Body of pancreas (tissue), 4 donors: Measurements from ENCODE around the gene CCDC7. TPM values are rescaled to one million over a fixed set of nuclear protein-coding genes. Genes with fewer than 3 reads are reported as not detected.

Source experiments
- ATAC-seq: fragments of 150-250 bp; one replicate; pipeline ENCODE4 v1.9.1; 2016
- DNase-seq, 4 donors: peaks; one replicate each; pipeline ENCODE4 v3.0.0-alpha.2; 2019
- H3K27ac ChIP-seq, 4 donors: fragments of 200-600 bp; sonication (generic); 1 replicate in 3 of 4; 2 replicates in 1 of 4; pipeline versions ENCODE4 v1.5.1 to v1.6.1; 2016 to 2019; ENCODE audit warnings: mild to moderate bottlenecking in 1 of 4, mixed read lengths in 1 of 4, moderate library complexity in 1 of 4
- H3K27me3 ChIP-seq, 2 donors: fragments of 200-600 bp; sonication (generic); one replicate each; pipeline ENCODE4 v1.6.0; 2016; ENCODE audit warnings: mild to moderate bottlenecking in 1 of 2
- H3K36me3 ChIP-seq, 2 donors: fragments of 200-600 bp; sonication (generic); replicated peaks in 1 of 2; 2 replicates each; pipeline ENCODE4 v1.5.1; 2016; ENCODE audit warnings: low read depth in 2 of 2; ENCODE audit not compliant: insufficient read depth in 1 of 2
- H3K4me1 ChIP-seq: fragments of 200-600 bp; sonication (generic); one replicate; pipeline ENCODE4 v1.6.0; 2016
- H3K4me3 ChIP-seq, 2 donors: fragments of 200-600 bp; sonication (generic); 1 replicate in 1 of 2; 2 replicates in 1 of 2; pipeline ENCODE4 v1.5.1; 2016 to 2019
- H3K9me3 ChIP-seq, 3 donors: fragments of 200-600 bp; sonication (generic); 1 replicate in 2 of 3; 2 replicates in 1 of 3; pipeline ENCODE4 v1.5.1; 2016
- CTCF ChIP-seq, 7 experiments: fragments of 450-650 bp in 4 of 7; fragments of 200-600 bp in 3 of 7; sonication (generic) in 3 of 7; IDR thresholded peaks; one replicate each; pipeline ENCODE4 v1.5.1; 2016 to 2019; ENCODE audit warnings: antibody characterized with exemption in 7 of 7
- POLR2A ChIP-seq, 3 donors: fragments of 450-650 bp; IDR thresholded peaks; one replicate each; pipeline ENCODE4 v1.6.1; 2016; ENCODE audit warnings: antibody characterized with exemption in 3 of 3, mild to moderate bottlenecking in 2 of 3
- WGBS, 2 donors: methylation state at CpG; one replicate each; pipeline ENCODE4 v1.1.5; 2017; 5-methylcytosine and 5-hydroxymethylcytosine counted together
- intact Hi-C: fragments of 100-400 bp; cut with DNase I; formaldehyde crosslinking; loops from one replicate; pipeline ENCODE4 v1.15.1; 2023
- total RNA-seq, 2 donors: library from RNA; depleted of rRNA; stranded (reverse); fragments of >200 nt; gene quantifications; one replicate each; pipeline ENCODE4 v1.1.0, GENCODE V29; 2016

Gene CCDC7
- total RNA-seq, 2 donors from 2014 or later = 4.3 to 23.6 TPM

DNA sequence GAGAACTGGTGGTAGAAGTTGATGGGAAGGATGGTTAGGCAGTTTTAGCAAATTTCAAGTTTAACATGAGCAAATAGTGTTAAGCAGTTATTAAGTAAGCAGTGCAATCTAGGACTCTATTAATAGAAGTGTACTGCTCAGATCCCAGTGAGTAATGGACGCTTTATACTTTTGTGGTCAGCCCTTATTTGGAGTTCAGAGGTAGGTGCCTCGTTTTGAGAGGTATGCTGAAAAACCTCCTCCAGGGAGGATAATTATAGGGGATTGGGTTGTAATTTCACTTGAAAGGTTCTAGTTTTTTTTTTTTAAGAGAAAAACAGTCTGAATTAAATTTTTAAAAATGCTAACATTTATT is 33.5 kb upstream of the CCDC7 start:
- H3K4me1 ChIP-seq = peaks cover 1% of the 10 kb centered on the region
- 35 to 39% methylated on average over 2 of the region's 2 CpGs for WGBS, 2 donors
- H3K9me3 ChIP-seq = no peaks in the 10 kb centered on the region
- intact Hi-C loops = no loop called here
- TF ChIP-seq POLR2A (IDR thresholded peaks at IDR 0.05) (no peak), CTCF (IDR thresholded peaks at IDR 0.05) (no peak)
- no peaks in the 10 kb centered on the region for H3K27me3 ChIP-seq
- DNase-seq (no peak), ATAC-seq (no peak)
- H3K27ac ChIP-seq = no peak overlapping the region
- H3K36me3 ChIP-seq = no peaks in the 10 kb centered on the region
- no peak overlapping the region for H3K4me3 ChIP-seq

DNA sequence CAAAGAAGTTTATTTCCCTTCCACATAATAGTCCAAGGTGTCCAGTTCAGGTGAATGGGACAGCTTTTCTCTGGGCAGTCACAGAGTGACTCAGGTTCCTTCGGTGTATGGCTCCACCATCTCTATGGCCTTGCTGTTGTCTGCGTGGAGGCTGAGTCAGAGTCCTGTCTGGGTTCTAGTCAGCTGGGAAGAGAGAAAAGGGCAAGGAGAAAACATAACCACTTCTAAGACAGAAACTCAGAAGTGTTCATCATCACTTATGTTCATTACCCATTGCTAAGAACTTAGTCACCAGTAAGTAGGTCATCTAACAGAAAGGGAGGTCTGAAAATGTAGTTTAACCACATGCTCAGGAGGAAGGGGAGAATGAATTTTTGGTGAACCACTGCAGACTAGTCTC is 32.4 kb upstream of the CCDC7 start:
- no peak overlapping the region for H3K27ac ChIP-seq
- ATAC-seq (no peak), DNase-seq (peak in 1 of 4 donors; percentile 5)
- H3K27me3 ChIP-seq = no peaks in the 10 kb centered on the region
- no peak overlapping the region for H3K4me3 ChIP-seq
- WGBS, 2 donors = 70 to 82% methylated on average over 2 of the region's 2 CpGs
- no peak for TF ChIP-seq CTCF (IDR thresholded peaks at IDR 0.05)
- TF ChIP-seq POLR2A (IDR thresholded peaks at IDR 0.05) = no peak
- intact Hi-C loops = no loop called here
- H3K36me3 ChIP-seq = no peaks in the 10 kb centered on the region
- no peaks in the 10 kb centered on the region for H3K9me3 ChIP-seq
- H3K4me1 ChIP-seq = peaks cover 9% of the 10 kb centered on the region

DNA sequence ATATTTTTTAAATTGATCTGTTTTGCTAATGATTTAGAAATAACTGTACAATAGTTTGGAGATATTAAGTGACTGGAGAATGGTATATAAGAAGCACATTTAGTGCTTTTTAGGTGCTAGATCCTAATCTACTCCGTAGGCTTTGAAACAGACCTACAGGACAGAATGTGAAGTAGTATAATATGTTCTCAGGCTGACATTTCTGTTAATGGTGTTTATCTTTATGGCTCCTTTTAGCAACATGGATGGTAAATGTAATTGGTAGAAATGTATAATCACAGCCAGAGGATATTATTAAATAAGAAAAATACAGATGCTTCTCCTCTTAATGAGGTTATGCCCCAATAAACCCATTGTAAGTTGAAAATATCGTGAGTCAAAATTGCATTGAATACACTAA is 30.6 kb upstream of the CCDC7 start:
- no peak overlapping the region for H3K27ac ChIP-seq
- H3K27me3 ChIP-seq = no peaks in the 10 kb centered on the region
- no peaks in the 10 kb centered on the region for H3K9me3 ChIP-seq
- intact Hi-C loops = no loop called here
- ATAC-seq (no peak), DNase-seq (no peak)
- H3K36me3 ChIP-seq = no peaks in the 10 kb centered on the region
- H3K4me1 ChIP-seq = peaks cover 9% of the 10 kb centered on the region
- TF ChIP-seq CTCF (IDR thresholded peaks at IDR 0.05) = no peak
- no peak for TF ChIP-seq POLR2A (IDR thresholded peaks at IDR 0.05)
- WGBS, 2 donors = 85 to 89% methylated on average over 2 of the region's 2 CpGs
- no peak overlapping the region for H3K4me3 ChIP-seq

DNA sequence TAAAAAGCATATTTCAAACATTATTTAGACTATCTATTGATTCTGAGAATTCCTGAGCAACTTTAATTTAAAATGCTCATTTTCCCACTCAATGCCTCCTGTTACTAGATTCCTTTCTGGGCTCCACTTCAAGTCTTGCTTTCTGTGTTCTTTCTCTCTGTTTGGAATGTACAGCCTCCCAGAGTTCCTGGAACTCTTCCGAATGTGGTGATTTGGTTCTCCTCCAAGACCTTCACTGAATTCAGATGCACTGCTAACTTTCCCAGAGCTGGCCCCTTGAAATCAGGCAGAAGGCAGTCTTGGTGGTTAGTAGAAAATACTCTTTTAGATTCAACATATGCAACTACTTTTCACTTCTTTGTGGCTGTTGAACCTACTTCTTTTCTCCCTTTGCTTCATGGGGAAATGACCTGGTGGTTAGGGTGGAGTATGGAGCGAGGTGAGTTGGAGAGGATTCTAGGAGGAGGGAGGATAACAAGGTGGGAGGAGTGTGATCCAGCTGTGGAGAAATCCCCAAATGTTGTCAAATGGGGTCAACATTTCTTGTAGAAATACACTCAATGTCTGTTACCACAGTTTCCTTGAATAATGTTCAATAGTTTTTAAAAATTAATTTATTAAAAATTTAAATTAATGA is 27.9 kb upstream of the CCDC7 start:
- peak overlapping the region in 2 of 4 donors; percentile 35 to 37 for H3K27ac ChIP-seq
- WGBS, 2 donors = 16 to 38% methylated on average over 2 of the region's 2 CpGs
- ATAC-seq (peak; percentile 45), DNase-seq (peak; percentile 17 to 45 (median 32))
- no peak overlapping the region for H3K4me3 ChIP-seq
- no peaks in the 10 kb centered on the region for H3K27me3 ChIP-seq
- H3K9me3 ChIP-seq = no peaks in the 10 kb centered on the region
- TF ChIP-seq CTCF (IDR thresholded peaks at IDR 0.05) (no peak), POLR2A (IDR thresholded peaks at IDR 0.05) (no peak)
- intact Hi-C loops = no loop called here
- peaks cover 9% of the 10 kb centered on the region for H3K4me1 ChIP-seq
- no peaks in the 10 kb centered on the region for H3K36me3 ChIP-seq

GRCh38 chr10:32418572-32418971 is 27.4 kb upstream of the CCDC7 start:
- ATAC-seq (no peak), DNase-seq (no peak)
- Histone ChIP-seq H3K4me3 (no peak overlapping the region), H3K9me3 (no peaks in the 10 kb centered on the region), H3K36me3 (no peaks in the 10 kb centered on the region), H3K27ac (no peak overlapping the region), H3K27me3 (no peaks in the 10 kb centered on the region), H3K4me1 (peaks cover 9% of the 10 kb centered on the region)
- no peak for TF ChIP-seq CTCF (IDR thresholded peaks at IDR 0.05)
- TF ChIP-seq POLR2A (IDR thresholded peaks at IDR 0.05) = no peak
- WGBS, 2 donors = 41 to 42% methylated on average over 3 of the region's 3 CpGs
- intact Hi-C loops = no loop called here
